ENCODE measurements around the gene ZCCHC14.

- TF ChIP-seq CTCF (conservative IDR thresholded peaks at IDR 0.05; ENCODE audit: low read depth, low read length), result no peak
- TF ChIP-seq EZH2 (IDR thresholded peaks at IDR 0.05; ENCODE audit: borderline replicate concordance, low read depth, low read length, poor library complexity, severe bottlenecking), result no peak
Measured at GRCh38 chr16:87489434-87490045, 3.3 kb downstream of the ZCCHC14 start.
